AG09319 (cell line): ENCODE measurements around the gene CAND2.

Source experiments
- DNase-seq: peaks from one replicate; pipeline ENCODE4 v3.0.0-alpha.2; 2010; ENCODE audit warnings: low read depth; ENCODE audit errors: extremely low read depth
- TF ChIP-seq, protein P1 (sequence below): IDR thresholded peaks from 2 replicates; pipeline ENCODE4 v1.5.1; 2011; ENCODE audit warnings: low read depth, mild to moderate bottlenecking, inconsistent platforms, low read length, moderate library complexity

CAND2 gene

DNA sequence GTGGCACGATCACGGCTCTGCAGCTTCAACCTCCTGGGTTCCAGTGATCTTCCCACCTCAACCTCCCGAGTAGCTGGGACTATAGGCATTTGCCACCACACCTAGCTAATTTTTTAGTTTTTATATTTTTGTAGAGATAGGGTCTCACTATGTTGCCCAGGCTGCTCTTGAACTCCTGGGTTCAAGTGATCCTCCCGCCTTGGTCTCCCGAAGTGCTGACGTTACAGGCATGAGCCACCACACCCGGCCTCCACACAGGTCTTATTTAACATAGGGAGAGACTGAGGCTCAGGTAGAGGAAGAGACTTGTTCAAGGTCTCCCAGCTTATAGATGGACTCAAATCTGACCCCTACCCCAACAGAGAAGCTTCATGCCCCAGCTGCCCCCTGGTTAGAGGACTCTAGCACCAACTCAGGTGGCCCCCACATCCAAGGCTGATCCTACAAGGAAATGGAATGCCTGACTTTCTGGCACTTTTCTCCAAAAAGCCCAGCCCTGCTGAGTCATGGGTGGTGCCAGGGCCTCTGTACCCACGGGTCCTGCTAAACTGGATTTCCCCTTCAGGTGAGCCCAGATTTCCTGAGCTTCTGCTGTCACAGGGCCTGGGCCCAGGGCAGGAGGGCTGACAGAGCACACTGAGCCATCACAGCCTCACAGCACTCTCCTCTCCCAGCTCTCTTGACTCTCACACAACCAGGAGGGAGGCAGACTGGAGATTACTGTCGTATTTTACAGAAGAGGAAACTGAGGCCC is 43.0 kb upstream of the CAND2 start:
- no peak for DNase-seq
- TF ChIP-seq, protein P1, sequence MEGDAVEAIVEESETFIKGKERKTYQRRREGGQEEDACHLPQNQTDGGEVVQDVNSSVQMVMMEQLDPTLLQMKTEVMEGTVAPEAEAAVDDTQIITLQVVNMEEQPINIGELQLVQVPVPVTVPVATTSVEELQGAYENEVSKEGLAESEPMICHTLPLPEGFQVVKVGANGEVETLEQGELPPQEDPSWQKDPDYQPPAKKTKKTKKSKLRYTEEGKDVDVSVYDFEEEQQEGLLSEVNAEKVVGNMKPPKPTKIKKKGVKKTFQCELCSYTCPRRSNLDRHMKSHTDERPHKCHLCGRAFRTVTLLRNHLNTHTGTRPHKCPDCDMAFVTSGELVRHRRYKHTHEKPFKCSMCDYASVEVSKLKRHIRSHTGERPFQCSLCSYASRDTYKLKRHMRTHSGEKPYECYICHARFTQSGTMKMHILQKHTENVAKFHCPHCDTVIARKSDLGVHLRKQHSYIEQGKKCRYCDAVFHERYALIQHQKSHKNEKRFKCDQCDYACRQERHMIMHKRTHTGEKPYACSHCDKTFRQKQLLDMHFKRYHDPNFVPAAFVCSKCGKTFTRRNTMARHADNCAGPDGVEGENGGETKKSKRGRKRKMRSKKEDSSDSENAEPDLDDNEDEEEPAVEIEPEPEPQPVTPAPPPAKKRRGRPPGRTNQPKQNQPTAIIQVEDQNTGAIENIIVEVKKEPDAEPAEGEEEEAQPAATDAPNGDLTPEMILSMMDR: no peak

DNA sequence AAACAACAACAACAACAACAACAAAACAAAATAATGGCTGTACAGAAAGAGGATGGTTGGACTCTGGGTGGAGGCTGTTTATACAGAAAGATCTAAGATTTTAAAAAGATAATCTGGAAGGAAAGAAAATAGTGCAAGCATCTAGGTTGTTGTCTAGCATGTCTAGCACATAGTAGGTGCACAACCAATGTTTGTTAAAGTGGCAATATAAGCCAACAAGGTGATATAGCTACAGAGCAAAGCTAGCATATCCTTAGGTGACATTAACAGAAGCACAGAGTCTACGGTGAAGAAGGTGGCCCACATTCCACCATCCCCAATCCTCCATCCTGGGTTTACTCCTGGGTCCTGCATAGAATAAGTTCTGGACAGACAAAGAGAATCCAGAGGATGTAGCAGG is 42.2 kb upstream of the CAND2 start:
- DNase-seq: no peak

DNA sequence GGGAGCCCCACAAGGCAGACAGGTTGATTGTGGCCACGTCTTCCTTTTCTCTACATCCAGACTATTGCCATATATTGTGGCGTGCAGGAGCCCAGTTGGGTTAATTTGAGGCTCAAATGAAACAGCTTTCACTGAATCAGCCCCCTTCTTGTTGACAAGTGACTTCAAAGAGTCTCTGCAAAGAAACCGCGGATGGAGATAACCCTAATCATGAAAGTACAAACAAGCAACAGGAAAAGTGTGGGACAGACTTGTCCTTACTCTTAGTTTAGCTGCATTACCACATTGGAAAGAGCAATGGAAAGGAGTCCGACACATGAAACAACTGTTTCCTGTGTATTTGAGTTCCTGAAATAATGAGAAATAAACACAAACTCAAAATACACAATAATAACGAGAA is 40.7 kb upstream of the CAND2 start:
- TF ChIP-seq, protein P1: no peak
- DNase-seq: no peak

More for the DNA sequence above, 42.2 kb upstream of the CAND2 start:
- TF ChIP-seq, protein P1: no peak

DNA sequence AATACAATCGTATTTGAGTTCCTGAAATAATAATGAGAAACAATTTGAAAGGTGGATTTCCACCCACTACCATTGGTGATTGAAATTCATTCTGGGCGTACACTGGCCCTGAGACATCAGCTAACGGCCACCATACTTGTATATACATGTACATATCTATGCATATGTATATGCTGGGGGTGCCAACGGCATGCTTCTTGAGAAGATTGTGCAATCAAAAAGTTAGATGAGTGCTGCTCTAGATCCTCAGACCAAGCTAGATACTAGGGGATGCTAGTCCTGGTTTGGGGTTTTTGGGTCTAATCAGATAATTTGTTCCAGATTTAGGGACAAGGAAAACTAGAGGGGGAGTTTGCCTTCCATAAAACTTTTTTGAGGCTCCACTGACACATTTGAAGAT is 40.3 kb upstream of the CAND2 start:
- DNase-seq: no peak
- TF ChIP-seq, protein P1: no peak

DNA sequence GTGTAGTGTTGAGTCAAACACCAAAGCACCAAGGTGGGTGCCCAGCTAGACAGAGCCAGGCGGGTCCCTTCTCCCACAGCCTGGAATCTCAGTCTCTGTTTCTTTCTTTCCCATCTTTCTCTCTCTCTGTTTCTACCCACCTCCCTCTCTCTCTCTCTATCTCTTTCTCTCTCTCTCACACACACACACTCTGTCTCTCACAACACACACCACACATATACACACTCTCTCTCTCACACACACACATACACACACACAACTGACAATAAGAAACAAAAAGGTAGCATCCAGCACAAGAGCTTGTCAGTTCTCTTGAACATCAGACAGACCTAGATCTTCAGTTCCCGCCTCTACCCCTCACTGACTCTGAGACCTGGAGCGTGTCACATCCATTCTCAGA is 39.8 kb upstream of the CAND2 start:
- TF ChIP-seq, protein P1: no peak
- no peak for DNase-seq

DNA sequence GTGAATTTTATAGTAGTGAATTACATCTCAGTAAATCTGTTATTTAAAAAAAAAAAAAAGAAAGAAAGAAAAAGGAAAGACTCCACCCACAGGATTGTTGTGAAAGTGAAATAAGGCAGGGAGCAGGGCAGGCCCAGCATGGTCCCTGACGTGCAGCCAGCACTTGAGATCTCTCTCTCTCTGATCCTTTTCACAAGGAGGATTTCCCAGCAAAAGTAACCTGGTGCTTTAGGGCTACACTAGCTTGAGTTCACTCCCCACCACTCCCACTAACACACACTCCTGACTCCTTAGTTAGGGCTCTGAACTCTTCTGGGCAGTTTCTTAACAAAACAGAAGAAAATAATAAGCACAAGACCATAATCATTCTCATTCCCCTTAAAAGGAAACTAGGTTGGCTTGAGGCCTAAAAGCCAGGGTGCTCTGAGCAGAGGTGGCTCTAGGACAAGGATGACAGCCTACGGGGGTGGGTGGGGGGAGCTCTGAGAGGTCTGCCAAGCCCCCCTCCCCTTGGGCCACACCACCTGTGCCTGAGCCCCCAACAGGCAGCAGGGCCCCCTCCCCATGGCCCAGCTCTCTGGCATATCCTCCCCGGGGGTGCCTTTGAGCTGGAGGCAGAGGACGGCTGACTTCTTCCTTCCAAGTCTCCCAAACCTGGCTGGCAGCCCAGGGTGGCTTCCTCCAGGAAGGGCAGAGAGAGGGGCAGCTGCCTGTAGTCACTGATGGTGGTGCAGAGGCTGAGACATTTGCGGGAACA is 38.3 kb upstream of the CAND2 start:
- TF ChIP-seq, protein P1: no peak
- DNase-seq: no peak

DNA sequence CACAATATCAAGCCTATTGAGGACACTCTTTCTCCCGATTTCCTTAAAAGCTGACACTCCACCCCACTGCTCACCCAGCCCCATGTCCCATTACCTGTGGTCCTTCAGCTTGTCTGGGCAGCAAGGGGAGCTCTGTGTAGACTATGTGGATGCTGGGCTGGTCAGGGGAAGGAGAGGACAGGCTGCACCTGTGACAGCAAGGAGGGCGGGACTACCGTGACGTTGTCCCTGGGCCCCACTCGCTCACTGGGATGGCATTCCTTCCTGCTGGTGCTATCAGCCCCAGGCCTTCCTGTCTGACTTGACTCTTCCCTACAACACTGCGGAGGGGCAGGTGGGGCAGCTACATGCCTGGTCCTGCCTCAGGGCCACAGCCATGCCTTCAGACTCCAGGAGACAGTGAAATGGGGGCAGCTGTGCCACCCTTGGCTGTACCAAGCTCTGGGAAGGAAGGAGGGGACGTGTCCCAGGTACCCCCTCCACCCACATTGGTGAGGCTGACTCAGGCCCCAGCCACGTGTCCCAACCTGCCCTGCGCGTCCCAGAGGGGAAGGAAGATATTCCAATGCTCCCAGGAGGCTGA is 37.3 kb upstream of the CAND2 start, which contains the start of gene TMEM40:
TSS of gene TMEM40 (minus strand) at position 163 of the 583 bp plus-strand sequence. CDS start 9,427 bp downstream, outside the sequence.
- TF ChIP-seq, protein P1: no peak
- DNase-seq: no peak
